HCT116 (cell line): ENCODE measurements around the gene ERMARD. TPM values are rescaled to one million over a fixed set of nuclear protein-coding genes. Genes with fewer than 3 reads are reported as not detected.

Experiments
- ATAC-seq: fragments of 200-7000 bp; cut with Tn5 transposase; 2 replicates; pipeline ENCODE4 v1.9.1; 2020; ENCODE audit warnings: mild to moderate bottlenecking, moderate library complexity
- BruUV-seq: library from RNA; stranded (reverse); fragments of 400-500 nt; replicated peaks from 2 replicates; lab custom pipeline; 2021; lab: Mats Ljungman, UMichigan
- CTCF ChIA-PET: fragments of 300-600 bp; sonication (Branson Sonifier 250); formaldehyde crosslinking; loops from one replicate; lab custom pipeline; 2021; ENCODE audit warnings: antibody characterized with exemption; lab: Charles Lee
- POLR2A ChIA-PET: fragments of 300-600, 350-600 bp; sonication (Branson Sonifier 250); formaldehyde crosslinking; loops from one replicate; lab custom pipeline; 2021; ENCODE audit warnings: antibody characterized with exemption; lab: Charles Lee
- RAD21 ChIA-PET, 2 experiments: fragments of 300-600 bp; sonication (Branson Sonifier 250); formaldehyde crosslinking; loops; one replicate each; lab custom pipeline; 2023; ENCODE audit warnings: low total read pairs in 2 of 2; ENCODE audit not compliant: uncharacterized antibody in 2 of 2, unreplicated experiment in 2 of 2, low non-redundant PET in 1 of 2; lab: Charles Lee
- DNase-seq: peaks from one replicate; pipeline ENCODE4 v3.0.0-alpha.2; 2010; ENCODE audit warnings: low read depth, low spot score
- H2AFZ ChIP-seq: fragments of 200-600 bp; shearing (Covaris generic), sonication (generic); 2 replicates; pipeline ENCODE4 v1.6.1; 2017; ENCODE audit warnings: low read depth, mixed run types, mixed read lengths, antibody characterized with exemption, low read length; ENCODE audit not compliant: poor library complexity, severe bottlenecking
- H3K27ac ChIP-seq: 2 replicates; pipeline ENCODE4 v1.5.1; 2012; ENCODE audit warnings: low read depth, low read length
- H3K27me3 ChIP-seq: fragments of 200-600 bp; sonication (generic); 2 replicates; pipeline ENCODE4 v1.6.1; 2016; ENCODE audit warnings: mixed run types, low read length, mixed read lengths; ENCODE audit not compliant: insufficient read depth
- H3K36me3 ChIP-seq, 2 experiments: fragments of 200-500 bp in 1 of 2; fragments of 200-600 bp in 1 of 2; sonication (Bioruptor generic) in 1 of 2; sonication (generic) in 1 of 2; 2 replicates each; pipeline versions ENCODE4 v1.5.1 to v1.6.1; 2014 to 2016; ENCODE audit warnings: low read length in 2 of 2, inconsistent platforms in 1 of 2, mixed read lengths in 1 of 2, mixed run types in 1 of 2; ENCODE audit not compliant: insufficient read depth in 2 of 2, control insufficient read depth in 1 of 2
- H3K4me1 ChIP-seq, 2 experiments: fragments of 200-600 bp in 1 of 2; sonication (generic) in 1 of 2; 2 replicates each; pipeline versions ENCODE4 v1.5.1 to v1.6.1; 2012 to 2017; ENCODE audit warnings: low read length in 2 of 2, inconsistent platforms in 1 of 2, mild to moderate bottlenecking in 1 of 2, mixed read lengths in 1 of 2, mixed run types in 1 of 2, moderate library complexity in 1 of 2; ENCODE audit not compliant: insufficient read depth in 2 of 2, control insufficient read depth in 1 of 2
- H3K4me2 ChIP-seq: fragments of 200-600 bp; sonication (generic); 2 replicates; pipeline ENCODE4 v1.6.1; 2017; ENCODE audit warnings: mixed run types, low read length, mixed read lengths
- H3K4me3 ChIP-seq, 2 experiments: fragments of 200-600 bp in 1 of 2; sonication (generic) in 1 of 2; replicated peaks in 1 of 2; 2 replicates each; pipeline ENCODE4 v1.5.1; 2011 to 2016; ENCODE audit warnings: low read length in 2 of 2, control low read depth in 1 of 2, low read depth in 1 of 2, mild to moderate bottlenecking in 1 of 2, mixed read lengths in 1 of 2, mixed run types in 1 of 2
- H3K79me2 ChIP-seq: fragments of 200-600 bp; sonication (generic); 2 replicates; pipeline ENCODE4 v1.6.1; 2017; ENCODE audit warnings: mild to moderate bottlenecking, mixed run types, low read length, moderate library complexity, mixed read lengths; ENCODE audit not compliant: insufficient read depth
- H3K9ac ChIP-seq: fragments of 200-600 bp; sonication (generic); 2 replicates; pipeline ENCODE4 v1.6.1; 2016; ENCODE audit warnings: low read length, mixed read lengths
- H3K9me2 ChIP-seq: fragments of 200-600 bp; sonication (generic), shearing (Covaris generic); 2 replicates; pipeline ENCODE4 v1.6.1; 2017; ENCODE audit warnings: mixed run types, mild to moderate bottlenecking, moderate library complexity; ENCODE audit not compliant: insufficient read depth
- H3K9me3 ChIP-seq, 2 experiments: fragments of 200-500 bp in 1 of 2; fragments of 200-600 bp in 1 of 2; sonication (Bioruptor generic) in 1 of 2; sonication (generic) in 1 of 2; 2 replicates each; pipeline ENCODE4 v1.6.1; 2014 to 2017; ENCODE audit warnings: low read length in 2 of 2, mixed read lengths in 2 of 2, inconsistent platforms in 1 of 2, low read depth in 1 of 2, mild to moderate bottlenecking in 1 of 2, mixed run types in 1 of 2, moderate library complexity in 1 of 2; ENCODE audit not compliant: control insufficient read depth in 1 of 2, insufficient read depth in 1 of 2
- H4K20me1 ChIP-seq: fragments of 200-600 bp; sonication (generic), shearing (Covaris generic); 2 replicates; pipeline ENCODE4 v1.6.1; 2017; ENCODE audit warnings: mixed run types, mild to moderate bottlenecking, moderate library complexity; ENCODE audit not compliant: insufficient read depth
- CBX3 ChIP-seq: IDR thresholded peaks from 2 replicates; pipeline ENCODE4 v1.6.1; 2012; ENCODE audit warnings: low read depth
- CTCF ChIP-seq, 3 experiments: fragments of 200-600 bp in 1 of 3; sonication (generic) in 1 of 3; IDR thresholded peaks in 2 of 3; conservative IDR thresholded peaks in 1 of 3; 2 replicates each; pipeline ENCODE4 v1.5.1; 2012 to 2017; ENCODE audit warnings: low read depth in 2 of 3, low read length in 2 of 3, antibody characterized with exemption in 1 of 3, borderline replicate concordance in 1 of 3, control low read depth in 1 of 3, mild to moderate bottlenecking in 1 of 3, mixed read lengths in 1 of 3, mixed run types in 1 of 3, moderate library complexity in 1 of 3; ENCODE audit not compliant: insufficient read depth in 1 of 3
- EGR1 ChIP-seq: IDR thresholded peaks from 2 replicates; pipeline ENCODE4 v1.6.1; 2012; ENCODE audit warnings: low read depth
- EZH2 ChIP-seq: fragments of 200-600 bp; sonication (generic); IDR thresholded peaks from 2 replicates; pipeline ENCODE4 v1.6.1; 2017; ENCODE audit warnings: antibody characterized with exemption, mixed run types
- SIN3A ChIP-seq: IDR thresholded peaks from 2 replicates; pipeline ENCODE4 v1.6.1; 2012; ENCODE audit warnings: low read depth
- YY1 ChIP-seq: IDR thresholded peaks from 2 replicates; pipeline ENCODE4 v1.6.1; 2011; ENCODE audit warnings: low read length, low read depth, moderate library complexity, mild to moderate bottlenecking; ENCODE audit not compliant: insufficient replicate concordance; ENCODE audit errors: extremely low read depth
- ZNF274 ChIP-seq: fragments of 200-500 bp; sonication (Bioruptor generic); IDR thresholded peaks from 2 replicates; pipeline ENCODE4 v1.6.1; 2014; ENCODE audit warnings: mild to moderate bottlenecking, low read depth, low read length, inconsistent platforms
- intact Hi-C: fragments of 100-400 bp; cut with micrococcal nuclease; formaldehyde crosslinking; loops from 2 replicates; pipeline ENCODE4 v1.10.0; 2022
- total RNA-seq: library from RNA; stranded (reverse); gene quantifications from one replicate; pipeline ENCODE4 v1.2.1, GENCODE V29; 2021; ENCODE audit not compliant: unreplicated experiment

ERMARD gene
- total RNA-seq, 1 experiment from 2014 or later, result 24.7 TPM

GRCh38 chr6:169766232-169766631 is 14.8 kb downstream of the ERMARD start:
- no peaks in the 10 kb centered on the region for H4K20me1 ChIP-seq
- H3K9ac ChIP-seq, result no peak overlapping the region
- H3K27me3 ChIP-seq, result no peaks in the 10 kb centered on the region
- no peak for ATAC-seq
- peaks cover 10 to 22% of the 10 kb centered on the region in 2 experiments; a peak in 3 of 4 replicates for H3K36me3 ChIP-seq
- BruUV-seq, result no TSS peak
- H3K79me2 ChIP-seq, result no peaks in the 10 kb centered on the region
- ChIA-PET POLR2A (no interaction called here), RAD21 (no interaction called here), CTCF (no interaction called here)
- no peak for DNase-seq
- H3K9me3 ChIP-seq, result no peaks in the 10 kb centered on the region
- no peak overlapping the region for H3K4me2 ChIP-seq
- no peak for TF ChIP-seq YY1
- no peak for TF ChIP-seq EZH2
- TF ChIP-seq ZNF274, result no peak
- TF ChIP-seq CBX3, result no peak
- TF ChIP-seq SIN3A, result no peak
- TF ChIP-seq EGR1, result no peak
- no peak for TF ChIP-seq CTCF (IDR thresholded peaks at IDR 0.05 in 2 of 3, conservative IDR thresholded peaks at IDR 0.05 in 1 of 3; ENCODE audit: borderline replicate concordance in 1 of 3, insufficient read depth in 1 of 3, low read depth in 2 of 3, low read length in 2 of 3)
- H3K9me2 ChIP-seq, result no peaks in the 10 kb centered on the region
- intact Hi-C loops, result no loop called here
- H3K4me3 ChIP-seq, result no peak overlapping the region
- no peak overlapping the region for H2AFZ ChIP-seq
- no peaks in the 10 kb centered on the region for H3K4me1 ChIP-seq
- no peak overlapping the region for H3K27ac ChIP-seq
